ENCODE data around the gene ZNF140. TPM values are rescaled to one million over a fixed set of nuclear protein-coding genes. Genes with fewer than 3 reads are reported as not detected.
A peak's percentile ranks its signal among the peaks of the same experiment; 100 is the strongest.

The ZNF140 gene
- total RNA-seq, 2 donors from 2014 or later = 19.0 to 20.9 TPM

GRCh38 chr12:133038118-133038709 lies 42.5 kb upstream of the ZNF140 start:
- Histone ChIP-seq H3K36me3 (ENCODE audit: control insufficient read depth, insufficient read depth, low read length) (peaks cover 46% of the 10 kb centered on the region), H3K4me3 (ENCODE audit: low read length) (peak overlapping the region; percentile 94), H3K9ac (ENCODE audit: extremely low read depth, low read length, poor library complexity, severe bottlenecking) (peak overlapping the region; percentile 93), H3K27me3 (ENCODE audit: control insufficient read depth, insufficient read depth, low read length, poor library complexity, severe bottlenecking) (no peaks in the 10 kb centered on the region), H3K9me3 (ENCODE audit: control insufficient read depth, low read length) (peaks cover 60% of the 10 kb centered on the region), H3K27ac (ENCODE audit: low read depth, low read length) (no peak overlapping the region), H3K4me1 (ENCODE audit: control insufficient read depth, insufficient read depth, low read length) (no peaks in the 10 kb centered on the region)
- Mint-ChIP-seq H3K4me3 (peak overlapping the region; percentile 82), H3K27me3 (ENCODE audit: insufficient read depth) (peaks cover 21% of the 10 kb centered on the region), H3K4me1 (no peaks in the 10 kb centered on the region), H3K27ac (peak overlapping the region; percentile 98), H3K9me3 (peaks cover 57% of the 10 kb centered on the region), H3K36me3 (ENCODE audit: low read depth) (peaks cover 46% of the 10 kb centered on the region)
- no peak for DNase-seq
- TF ChIP-seq CTCF (conservative IDR thresholded peaks at IDR 0.05) = no peak
- WGBS, 2 experiments (ENCODE audit: insufficient coverage in 1 of 2, insufficient read length in 1 of 2) = 80% methylated on average over 1 of the region's 4 CpGs; no CpG with 5 or more reads in 1 of the 2 experiments

GRCh38 chr12:133046698-133047097 lies 34.0 kb upstream of the ZNF140 start:
- H3K4me3 Mint-ChIP-seq = no peak overlapping the region
- Histone ChIP-seq H3K4me3 (ENCODE audit: low read length) (peak overlapping the region; percentile 94), H3K9ac (ENCODE audit: extremely low read depth, low read length, poor library complexity, severe bottlenecking) (no peak overlapping the region), H3K27ac (ENCODE audit: low read depth, low read length) (no peak overlapping the region), H3K36me3 (ENCODE audit: control insufficient read depth, insufficient read depth, low read length) (peaks cover 98% of the 10 kb centered on the region), H3K4me1 (ENCODE audit: control insufficient read depth, insufficient read depth, low read length) (no peaks in the 10 kb centered on the region), H3K9me3 (ENCODE audit: control insufficient read depth, low read length) (peaks cover 99% of the 10 kb centered on the region), H3K27me3 (ENCODE audit: control insufficient read depth, insufficient read depth, low read length, poor library complexity, severe bottlenecking) (no peaks in the 10 kb centered on the region)
- WGBS, 2 experiments (ENCODE audit: insufficient coverage in 1 of 2, insufficient read length in 1 of 2) = 100% methylated on average over 3 of the region's 3 CpGs; no CpG with 5 or more reads in 1 of the 2 experiments
- no peaks in the 10 kb centered on the region for H3K4me1 Mint-ChIP-seq
- no peak overlapping the region for H3K27ac Mint-ChIP-seq
- H3K9me3 Mint-ChIP-seq = peaks cover 97% of the 10 kb centered on the region
- DNase-seq = no peak
- no peaks in the 10 kb centered on the region for H3K27me3 Mint-ChIP-seq (ENCODE audit: insufficient read depth)
- TF ChIP-seq CTCF (conservative IDR thresholded peaks at IDR 0.05) = no peak
- H3K36me3 Mint-ChIP-seq (ENCODE audit: low read depth) = peaks cover 98% of the 10 kb centered on the region

- Histone ChIP-seq H3K27ac (ENCODE audit: low read depth, low read length) (no peak overlapping the region), H3K4me3 (ENCODE audit: low read length) (peak overlapping the region; percentile 71), H3K9ac (ENCODE audit: extremely low read depth, low read length, poor library complexity, severe bottlenecking) (no peak overlapping the region), H3K36me3 (ENCODE audit: control insufficient read depth, insufficient read depth, low read length) (peaks cover 88% of the 10 kb centered on the region), H3K4me1 (ENCODE audit: control insufficient read depth, insufficient read depth, low read length) (no peaks in the 10 kb centered on the region), H3K27me3 (ENCODE audit: control insufficient read depth, insufficient read depth, low read length, poor library complexity, severe bottlenecking) (no peaks in the 10 kb centered on the region), H3K9me3 (ENCODE audit: control insufficient read depth, low read length) (peaks cover 99% of the 10 kb centered on the region)
- Mint-ChIP-seq H3K36me3 (ENCODE audit: low read depth) (peaks cover 78% of the 10 kb centered on the region), H3K27ac (no peak overlapping the region), H3K27me3 (ENCODE audit: insufficient read depth) (peaks cover 5% of the 10 kb centered on the region), H3K9me3 (peaks cover 98% of the 10 kb centered on the region), H3K4me1 (no peaks in the 10 kb centered on the region), H3K4me3 (no peak overlapping the region)
- 98 to 100% methylated on average over 1 to 4 of the region's 5 CpGs for WGBS, 2 experiments (ENCODE audit: insufficient coverage in 1 of 2, insufficient read length in 1 of 2)
- no peak for DNase-seq
- no peak for TF ChIP-seq CTCF (conservative IDR thresholded peaks at IDR 0.05)
Measured at GRCh38 chr12:133057446-133057845, 23.3 kb upstream of the ZNF140 start.
